ENCODE results near the gene WDFY4.

The WDFY4 gene

GRCh38 chr10:48651293-48651692, 33.4 kb upstream of the WDFY4 start:
- in situ Hi-C loops (cut with MboI; ENCODE audit: low sequenced_read_pairs): no loop called here
- H3K36me3 ChIP-seq (replicated peaks): no peaks in the 10 kb centered on the region
- no peaks in the 10 kb centered on the region for H3K9me3 ChIP-seq
- H3K4me1 ChIP-seq: no peaks in the 10 kb centered on the region
- no peak overlapping the region for H3K4me3 ChIP-seq
- no peak for DNase-seq (ENCODE audit: low spot score in 2 of 2)
- H3K27me3 ChIP-seq (ENCODE audit: low read depth): no peaks in the 10 kb centered on the region

- Histone ChIP-seq H3K4me1 (peaks cover 3% of the 10 kb centered on the region; the same call in 1 of the 2 replicates), H3K27me3 (ENCODE audit: low read depth) (no peaks in the 10 kb centered on the region), H3K9me3 (no peaks in the 10 kb centered on the region), H3K36me3 (replicated peaks) (no peaks in the 10 kb centered on the region), H3K4me3 (no peak overlapping the region)
- in situ Hi-C loops (cut with MboI; ENCODE audit: low sequenced_read_pairs): no loop called here
- no peak for DNase-seq (ENCODE audit: low spot score in 2 of 2)
Measured at GRCh38 chr10:48651839-48652238, 32.8 kb upstream of the WDFY4 start.

- in situ Hi-C loops (cut with MboI; ENCODE audit: low sequenced_read_pairs): no loop called here
- no peaks in the 10 kb centered on the region for H3K36me3 ChIP-seq (replicated peaks)
- no peak overlapping the region for H3K4me3 ChIP-seq
- DNase-seq (ENCODE audit: low spot score in 2 of 2): no peak
- no peaks in the 10 kb centered on the region for H3K27me3 ChIP-seq (ENCODE audit: low read depth)
- H3K9me3 ChIP-seq: no peaks in the 10 kb centered on the region
- H3K4me1 ChIP-seq: peaks cover 3% of the 10 kb centered on the region; the same call in 1 of the 2 replicates
Measured at GRCh38 chr10:48652344-48652743, 32.3 kb upstream of the WDFY4 start.

- no peaks in the 10 kb centered on the region for H3K9me3 ChIP-seq
- H3K4me1 ChIP-seq: peaks cover 3% of the 10 kb centered on the region; the same call in 1 of the 2 replicates
- no peak overlapping the region for H3K4me3 ChIP-seq
- H3K36me3 ChIP-seq (replicated peaks): no peaks in the 10 kb centered on the region
- H3K27me3 ChIP-seq (ENCODE audit: low read depth): no peaks in the 10 kb centered on the region
- no peak for DNase-seq (ENCODE audit: low spot score in 2 of 2)
- in situ Hi-C loops (cut with MboI; ENCODE audit: low sequenced_read_pairs): no loop called here
Measured at GRCh38 chr10:48653347-48653746, 31.3 kb upstream of the WDFY4 start.

- H3K9me3 ChIP-seq: no peaks in the 10 kb centered on the region
- H3K4me1 ChIP-seq: peaks cover 3% of the 10 kb centered on the region; the same call in 1 of the 2 replicates
- in situ Hi-C loops (cut with MboI; ENCODE audit: low sequenced_read_pairs): no loop called here
- H3K27me3 ChIP-seq (ENCODE audit: low read depth): no peaks in the 10 kb centered on the region
- no peak for DNase-seq (ENCODE audit: low spot score in 2 of 2)
- no peaks in the 10 kb centered on the region for H3K36me3 ChIP-seq (replicated peaks)
- H3K4me3 ChIP-seq: no peak overlapping the region
Measured at GRCh38 chr10:48653944-48654698, 30.6 kb upstream of the WDFY4 start.

GRCh38 chr10:48655411-48656240, 29.0 kb upstream of the WDFY4 start:
- in situ Hi-C loops (cut with MboI; ENCODE audit: low sequenced_read_pairs): loop anchor here (5.0 kb wide), 2 partner anchors 293 to 857 kb away; no protein-coding TSS in a partner anchor
- peaks cover 3% of the 10 kb centered on the region; the same call in 1 of the 2 replicates for H3K4me1 ChIP-seq
- H3K9me3 ChIP-seq: no peaks in the 10 kb centered on the region
- H3K4me3 ChIP-seq: peak overlapping the region; percentile 25
- DNase-seq (ENCODE audit: low spot score in 2 of 2): no peak
- H3K36me3 ChIP-seq (replicated peaks): no peaks in the 10 kb centered on the region
- no peaks in the 10 kb centered on the region for H3K27me3 ChIP-seq (ENCODE audit: low read depth)

GRCh38 chr10:48656241-48656913, 28.3 kb upstream of the WDFY4 start:
- Histone ChIP-seq H3K36me3 (replicated peaks) (no peaks in the 10 kb centered on the region), H3K4me1 (peaks cover 3% of the 10 kb centered on the region; the same call in 1 of the 2 replicates), H3K4me3 (peak overlapping the region; percentile 25), H3K9me3 (no peaks in the 10 kb centered on the region), H3K27me3 (ENCODE audit: low read depth) (no peaks in the 10 kb centered on the region)
- peak; percentile 60 to 90 for DNase-seq (ENCODE audit: low spot score in 2 of 2)
- in situ Hi-C loops (cut with MboI; ENCODE audit: low sequenced_read_pairs): loop anchor here (5.0 kb wide), 2 partner anchors 294 to 856 kb away; no protein-coding TSS in a partner anchor

GRCh38 chr10:48656914-48657305, 27.8 kb upstream of the WDFY4 start:
- in situ Hi-C loops (cut with MboI; ENCODE audit: low sequenced_read_pairs): loop anchor here (5.0 kb wide), 2 partner anchors 295 to 855 kb away; no protein-coding TSS in a partner anchor
- H3K4me1 ChIP-seq: peaks cover 3% of the 10 kb centered on the region; the same call in 1 of the 2 replicates
- H3K4me3 ChIP-seq: no peak overlapping the region; the same call in 1 of the 2 replicates
- no peaks in the 10 kb centered on the region for H3K36me3 ChIP-seq (replicated peaks)
- no peaks in the 10 kb centered on the region for H3K27me3 ChIP-seq (ENCODE audit: low read depth)
- DNase-seq (ENCODE audit: low spot score in 2 of 2): no peak
- H3K9me3 ChIP-seq: no peaks in the 10 kb centered on the region

GRCh38 chr10:48657416-48657815, 27.3 kb upstream of the WDFY4 start:
- no peak for DNase-seq (ENCODE audit: low spot score in 2 of 2)
- H3K27me3 ChIP-seq (ENCODE audit: low read depth): no peaks in the 10 kb centered on the region
- H3K4me3 ChIP-seq: no peak overlapping the region
- H3K36me3 ChIP-seq (replicated peaks): no peaks in the 10 kb centered on the region
- H3K4me1 ChIP-seq: peaks cover 3% of the 10 kb centered on the region; the same call in 1 of the 2 replicates
- in situ Hi-C loops (cut with MboI; ENCODE audit: low sequenced_read_pairs): loop anchor here (5.0 kb wide), 2 partner anchors 295 to 855 kb away; no protein-coding TSS in a partner anchor
- H3K9me3 ChIP-seq: no peaks in the 10 kb centered on the region

GRCh38 chr10:48658243-48658974, 26.3 kb upstream of the WDFY4 start:
- H3K4me3 ChIP-seq: no peak overlapping the region
- H3K36me3 ChIP-seq (replicated peaks): no peaks in the 10 kb centered on the region
- H3K9me3 ChIP-seq: no peaks in the 10 kb centered on the region
- in situ Hi-C loops (cut with MboI; ENCODE audit: low sequenced_read_pairs): loop anchor here (5.0 kb wide), 2 partner anchors 296 to 854 kb away; no protein-coding TSS in a partner anchor
- no peaks in the 10 kb centered on the region for H3K27me3 ChIP-seq (ENCODE audit: low read depth)
- DNase-seq (ENCODE audit: low spot score in 2 of 2): peak; percentile 50 to 78
- peaks cover 3% of the 10 kb centered on the region; the same call in 1 of the 2 replicates for H3K4me1 ChIP-seq

GRCh38 chr10:48658975-48659269, 25.8 kb upstream of the WDFY4 start:
- no peak for DNase-seq (ENCODE audit: low spot score in 2 of 2)
- no peak overlapping the region for H3K4me3 ChIP-seq
- in situ Hi-C loops (cut with MboI; ENCODE audit: low sequenced_read_pairs): loop anchor here (5.0 kb wide), 2 partner anchors 297 to 853 kb away; no protein-coding TSS in a partner anchor
- H3K9me3 ChIP-seq: no peaks in the 10 kb centered on the region
- peaks cover 3% of the 10 kb centered on the region; the same call in 1 of the 2 replicates for H3K4me1 ChIP-seq
- no peaks in the 10 kb centered on the region for H3K27me3 ChIP-seq (ENCODE audit: low read depth)
- no peaks in the 10 kb centered on the region for H3K36me3 ChIP-seq (replicated peaks)

GRCh38 chr10:48659790-48660189, 24.9 kb upstream of the WDFY4 start:
- Histone ChIP-seq H3K27me3 (ENCODE audit: low read depth) (no peaks in the 10 kb centered on the region), H3K36me3 (replicated peaks) (no peaks in the 10 kb centered on the region), H3K4me3 (no peak overlapping the region), H3K9me3 (no peaks in the 10 kb centered on the region), H3K4me1 (peaks cover 3% of the 10 kb centered on the region; the same call in 1 of the 2 replicates)
- in situ Hi-C loops (cut with MboI; ENCODE audit: low sequenced_read_pairs): loop anchor here (5.0 kb wide), 2 partner anchors 297 to 853 kb away; no protein-coding TSS in a partner anchor
- DNase-seq (ENCODE audit: low spot score in 2 of 2): peak in 1 of 2 experiments; percentile 8

- in situ Hi-C loops (cut with MboI; ENCODE audit: low sequenced_read_pairs): no loop called here
- no peak overlapping the region for H3K4me3 ChIP-seq
- H3K4me1 ChIP-seq: peaks cover 3% of the 10 kb centered on the region; the same call in 1 of the 2 replicates
- no peaks in the 10 kb centered on the region for H3K36me3 ChIP-seq (replicated peaks)
- H3K27me3 ChIP-seq (ENCODE audit: low read depth): no peaks in the 10 kb centered on the region
- H3K9me3 ChIP-seq: no peaks in the 10 kb centered on the region
- DNase-seq (ENCODE audit: low spot score in 2 of 2): no peak
Measured at GRCh38 chr10:48661441-48661840, 23.2 kb upstream of the WDFY4 start.

All from HAP-1 (cell line).